Measurements from ENCODE around the gene TPRN.

TPRN gene

DNA sequence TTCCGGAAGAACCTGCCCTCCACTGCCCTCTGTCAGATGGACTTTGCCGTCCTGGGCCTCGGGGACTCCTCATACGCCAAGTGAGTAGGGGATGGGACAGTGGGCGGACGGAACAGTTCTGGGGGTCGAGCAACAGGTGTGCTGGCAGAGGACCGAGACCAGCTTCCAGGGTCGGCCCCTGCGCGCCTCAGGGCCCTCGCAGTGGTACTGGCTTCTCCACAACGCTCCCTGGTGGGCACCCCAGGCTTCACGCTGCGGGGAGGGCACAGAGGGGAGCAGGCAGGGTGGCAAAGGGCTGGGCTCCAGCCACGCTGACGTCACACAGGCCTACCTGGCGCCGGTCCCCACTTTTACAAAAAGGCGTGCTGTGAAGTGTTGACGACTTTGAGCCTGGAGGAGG lies 12.0 kb upstream of the TPRN start:
- TF ChIP-seq, protein P1, sequence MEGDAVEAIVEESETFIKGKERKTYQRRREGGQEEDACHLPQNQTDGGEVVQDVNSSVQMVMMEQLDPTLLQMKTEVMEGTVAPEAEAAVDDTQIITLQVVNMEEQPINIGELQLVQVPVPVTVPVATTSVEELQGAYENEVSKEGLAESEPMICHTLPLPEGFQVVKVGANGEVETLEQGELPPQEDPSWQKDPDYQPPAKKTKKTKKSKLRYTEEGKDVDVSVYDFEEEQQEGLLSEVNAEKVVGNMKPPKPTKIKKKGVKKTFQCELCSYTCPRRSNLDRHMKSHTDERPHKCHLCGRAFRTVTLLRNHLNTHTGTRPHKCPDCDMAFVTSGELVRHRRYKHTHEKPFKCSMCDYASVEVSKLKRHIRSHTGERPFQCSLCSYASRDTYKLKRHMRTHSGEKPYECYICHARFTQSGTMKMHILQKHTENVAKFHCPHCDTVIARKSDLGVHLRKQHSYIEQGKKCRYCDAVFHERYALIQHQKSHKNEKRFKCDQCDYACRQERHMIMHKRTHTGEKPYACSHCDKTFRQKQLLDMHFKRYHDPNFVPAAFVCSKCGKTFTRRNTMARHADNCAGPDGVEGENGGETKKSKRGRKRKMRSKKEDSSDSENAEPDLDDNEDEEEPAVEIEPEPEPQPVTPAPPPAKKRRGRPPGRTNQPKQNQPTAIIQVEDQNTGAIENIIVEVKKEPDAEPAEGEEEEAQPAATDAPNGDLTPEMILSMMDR (IDR thresholded peaks at IDR 0.05; ENCODE audit: insufficient read depth, low read length, missing control alignments), result no peak
- POLR2A ChIA-PET, result interaction anchor here (2.8 kb wide), 1 partner anchor 10 kb away, joined by 12 read pairs; the partner anchor contains the start of gene RNF208
- H3K4me3 ChIP-seq (ENCODE audit: low read depth, low read length), result no peak overlapping the region
- CTCF ChIA-PET, result interaction anchor here (1.3 kb wide), 1 partner anchor 8 kb away, joined by 3 read pairs; no protein-coding TSS in a partner anchor
- no peak for DNase-seq (ENCODE audit: low read depth, low spot score)

DNA sequence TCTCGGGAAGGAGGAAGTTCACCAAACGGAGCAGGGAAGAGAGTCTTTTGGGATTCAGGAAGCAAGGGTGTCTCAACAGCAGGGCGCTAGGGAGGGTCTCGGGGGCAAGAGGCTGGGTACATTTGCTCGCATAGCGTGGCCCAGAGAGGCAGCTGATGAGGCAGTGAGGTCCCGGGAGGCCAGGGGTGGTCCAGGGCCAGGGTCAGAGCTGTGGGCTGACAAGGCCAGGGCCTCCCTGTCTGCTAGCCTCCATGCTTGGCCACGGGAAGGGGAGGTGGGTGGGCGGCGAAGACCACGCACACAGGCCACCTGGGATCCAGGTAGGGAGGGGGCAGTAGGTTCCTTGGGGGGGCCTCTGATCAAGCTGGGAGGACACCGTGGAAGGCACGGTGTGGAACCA lies 11.0 kb upstream of the TPRN start:
- DNase-seq (ENCODE audit: low read depth, low spot score), result no peak
- CTCF ChIA-PET, result no interaction called here
- H3K4me3 ChIP-seq (ENCODE audit: low read depth, low read length), result no peak overlapping the region
- POLR2A ChIA-PET, result no interaction called here
- TF ChIP-seq, protein P1 (IDR thresholded peaks at IDR 0.05; ENCODE audit: insufficient read depth, low read length, missing control alignments), result no peak

DNA sequence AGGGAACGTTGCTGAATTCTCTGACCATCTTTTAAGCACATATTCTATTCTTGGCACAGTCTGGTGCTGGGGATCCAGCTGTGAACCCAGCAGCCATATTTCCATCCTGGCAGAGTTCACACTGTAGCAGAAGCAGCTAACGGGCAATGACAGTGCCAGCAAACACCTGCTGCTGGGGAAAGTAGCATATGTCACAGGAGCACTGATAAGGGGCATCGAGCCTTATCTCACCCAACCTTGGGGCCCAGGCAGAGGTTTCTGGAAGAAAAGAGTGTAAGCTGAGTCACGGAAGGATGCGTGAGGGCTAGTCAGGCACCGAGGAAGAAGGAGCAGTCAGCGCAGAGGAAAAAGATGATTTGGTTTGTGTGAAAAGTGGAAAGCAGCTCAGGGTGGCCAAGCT lies 6.1 kb upstream of the TPRN start:
- ChIA-PET CTCF (interaction anchor here (0.7 to 2.4 kb wide), 7 partner anchors 9 to 177 kb away, joined by 3 to 12 read pairs (median 3); partner anchors contain the start of genes RNF224 and SSNA1), POLR2A (interaction anchor here (2.5 kb wide), 1 partner anchor 34 kb away, joined by 9 read pairs; the partner anchor contains the start of gene TUBB4B)
- H3K4me3 ChIP-seq (ENCODE audit: low read depth, low read length), result peak overlapping the region; percentile 94
- DNase-seq (ENCODE audit: low read depth, low spot score), result no peak
- TF ChIP-seq, protein P1 (IDR thresholded peaks at IDR 0.05; ENCODE audit: insufficient read depth, low read length, missing control alignments), result no peak

DNA sequence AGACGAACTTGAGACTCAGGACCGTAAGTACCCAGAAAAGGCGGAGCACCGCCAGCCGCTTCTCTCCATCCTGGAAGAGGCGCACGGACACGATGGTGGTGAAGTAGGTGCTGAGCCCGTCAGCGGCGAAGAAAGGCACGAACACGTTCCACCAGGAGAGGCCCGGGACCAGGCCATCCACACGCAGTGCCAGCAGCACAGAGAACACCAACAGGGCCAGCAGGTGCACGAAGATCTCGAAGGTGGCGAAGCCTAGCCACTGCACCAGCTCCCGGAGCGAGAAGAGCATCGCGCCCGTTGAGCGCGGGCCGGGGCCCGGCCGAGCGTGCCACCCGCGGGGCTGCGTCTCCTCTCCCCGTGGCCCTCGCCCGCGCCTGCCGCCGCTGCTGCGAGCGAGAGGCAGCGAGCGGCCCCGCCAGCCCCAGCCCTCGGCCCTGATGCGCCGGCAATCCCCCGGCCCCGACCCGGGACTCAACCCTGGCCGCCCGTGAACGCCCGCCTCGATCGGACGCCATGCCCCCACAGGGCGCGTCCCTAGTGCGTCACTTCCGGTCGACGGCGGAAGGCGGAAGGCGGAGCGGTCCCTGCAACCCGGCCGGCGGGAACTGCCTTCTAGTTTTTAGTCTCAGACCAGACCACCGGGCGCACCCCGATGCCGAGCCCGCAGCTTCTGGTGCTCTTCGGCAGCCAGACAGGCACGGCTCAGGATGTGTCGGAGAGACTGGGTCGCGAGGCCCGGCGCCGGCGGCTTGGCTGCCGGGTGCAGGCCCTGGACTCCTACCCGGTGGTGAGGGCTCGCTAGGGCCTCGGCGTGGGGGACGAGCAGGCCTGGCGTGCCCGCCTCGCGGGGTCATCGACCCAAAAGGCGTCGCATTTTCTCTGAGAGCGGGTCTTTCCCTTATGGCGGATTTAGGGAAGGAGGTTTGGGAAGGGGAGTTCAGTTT lies 4.9 kb upstream of the TPRN start, which contains the start of the genes NDOR1 and TMEM203:
Gene NDOR1 (plus strand): TSS at position 575 of the 944 bp plus-strand sequence. CDS start 78 bp downstream, at position 653.
Gene TMEM203 (minus strand): TSS at position 523 of the 944 bp plus-strand sequence. CDS start 234 bp downstream, at position 289.
- TF ChIP-seq, protein P1 (IDR thresholded peaks at IDR 0.05; ENCODE audit: insufficient read depth, low read length, missing control alignments), result no peak
- no peak for DNase-seq (ENCODE audit: low read depth, low spot score)
- CTCF ChIA-PET, result interaction anchor here (1.1 to 2.7 kb wide), 6 partner anchors 9 to 78 kb away, joined by 3 to 12 read pairs (median 3); no protein-coding TSS in a partner anchor
- H3K4me3 ChIP-seq (ENCODE audit: low read depth, low read length), result peak within 1 kb of the TSS; percentile 94
- POLR2A ChIA-PET, result interaction anchor here (0.7 to 2.5 kb wide), 4 partner anchors 16 to 141 kb away, joined by 4 to 9 read pairs (median 5); partner anchors contain the start of gene TUBB4B

DNA sequence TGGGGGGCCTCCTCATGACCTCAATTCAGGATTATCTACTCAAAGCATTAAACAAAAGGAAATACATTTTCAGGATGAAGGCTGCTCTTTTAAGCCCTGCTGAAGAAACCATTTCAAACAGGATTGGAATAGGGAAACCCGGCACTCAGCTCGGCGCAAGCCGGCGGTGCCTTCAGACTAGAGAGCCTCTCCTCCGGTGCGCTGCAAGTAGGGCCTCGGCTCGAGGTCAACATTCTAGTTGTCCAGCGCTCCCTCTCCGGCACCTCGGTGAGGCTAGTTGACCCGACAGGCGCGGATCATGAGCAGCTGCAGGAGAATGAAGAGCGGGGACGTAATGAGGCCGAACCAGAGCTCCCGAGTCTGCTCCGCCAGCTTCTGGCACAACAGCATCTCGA lies 4.2 kb upstream of the TPRN start:
- peak overlapping the region; percentile 94 for H3K4me3 ChIP-seq (ENCODE audit: low read depth, low read length)
- TF ChIP-seq, protein P1 (IDR thresholded peaks at IDR 0.05; ENCODE audit: insufficient read depth, low read length, missing control alignments), result no peak
- DNase-seq (ENCODE audit: low read depth, low spot score), result no peak
- ChIA-PET POLR2A (interaction anchor here (0.7 to 2.5 kb wide), 4 partner anchors 16 to 140 kb away, joined by 4 to 9 read pairs (median 5); partner anchors contain the start of gene TUBB4B), CTCF (interaction anchor here (1.0 to 2.7 kb wide), 8 partner anchors 8 to 77 kb away, joined by 3 to 10 read pairs (median 3); partner anchors contain the start of genes ANAPC2, RNF224 and SSNA1)

Measured in AG04449 (cell line).